Ascending aorta (tissue), 2 donors: ENCODE measurements around the gene CACNA1E. TPM values are rescaled to one million over a fixed set of nuclear protein-coding genes. Genes with fewer than 3 reads are reported as not detected.

Experiments
- DNase-seq, 2 donors: peaks; one replicate each; pipeline ENCODE4 v3.0.0-alpha.2; 2019; ENCODE audit warnings: low spot score in 2 of 2
- H3K27ac ChIP-seq, 2 donors: fragments of 200-600 bp; sonication (generic); one replicate each; pipeline ENCODE4 v1.5.1; 2016 to 2017; ENCODE audit warnings: mild to moderate bottlenecking in 1 of 2
- H3K27me3 ChIP-seq: fragments of 200-600 bp; sonication (generic); one replicate; pipeline ENCODE4 v1.5.1; 2017
- H3K36me3 ChIP-seq, 2 donors: fragments of 200-600 bp; sonication (generic); one replicate each; pipeline ENCODE4 v1.5.1; 2016
- H3K4me1 ChIP-seq, 2 donors: fragments of 200-600 bp; sonication (generic); one replicate each; pipeline ENCODE4 v1.5.1; 2016 to 2017; ENCODE audit warnings: mild to moderate bottlenecking in 1 of 2
- H3K4me3 ChIP-seq, 2 donors: fragments of 200-600 bp; sonication (generic); one replicate each; pipeline ENCODE4 v1.5.1; 2016 to 2017; ENCODE audit warnings: mild to moderate bottlenecking in 1 of 2
- H3K9me3 ChIP-seq, 2 donors: fragments of 200-600 bp; sonication (generic); one replicate each; pipeline ENCODE4 v1.5.1; 2016
- CTCF ChIP-seq, 3 experiments: fragments of 200-600 bp in 2 of 3; fragments of 450-650 bp in 1 of 3; sonication (generic) in 2 of 3; IDR thresholded peaks; one replicate each; pipeline ENCODE4 v1.5.1; 2016 to 2019; ENCODE audit warnings: antibody characterized with exemption in 3 of 3, mild to moderate bottlenecking in 1 of 3, moderate library complexity in 1 of 3
- intact Hi-C: fragments of 100-400 bp; cut with DNase I; formaldehyde crosslinking; loops from one replicate; pipeline ENCODE4 v1.15.1; 2023
- total RNA-seq: library from RNA; depleted of rRNA; stranded (reverse); fragments of >200 nt; gene quantifications from one replicate; pipeline ENCODE4 v1.1.0, GENCODE V29; 2016

Gene CACNA1E
- total RNA-seq, 1 donor from 2014 or later, result not detected

GRCh38 chr1:181476581-181476980 is 6.7 kb upstream of the CACNA1E start:
- H3K4me1 ChIP-seq, result no peaks in the 10 kb centered on the region
- H3K4me3 ChIP-seq, result no peak overlapping the region
- no peak overlapping the region for H3K27ac ChIP-seq
- no peaks in the 10 kb centered on the region for H3K9me3 ChIP-seq
- H3K36me3 ChIP-seq, result no peaks in the 10 kb centered on the region
- no peak for TF ChIP-seq CTCF (IDR thresholded peaks at IDR 0.05)
- DNase-seq, result no peak
- intact Hi-C loops, result loop anchor here (10.0 kb wide), 2 partner anchors 578 to 608 kb away; no protein-coding TSS in a partner anchor
- H3K27me3 ChIP-seq, result no peaks in the 10 kb centered on the region

- DNase-seq, result no peak
- TF ChIP-seq CTCF (IDR thresholded peaks at IDR 0.05), result no peak
- Histone ChIP-seq H3K27ac (no peak overlapping the region), H3K27me3 (peaks cover 6% of the 10 kb centered on the region), H3K4me3 (no peak overlapping the region), H3K9me3 (no peaks in the 10 kb centered on the region), H3K4me1 (no peaks in the 10 kb centered on the region), H3K36me3 (no peaks in the 10 kb centered on the region)
- intact Hi-C loops, result loop anchor here (10.0 kb wide), 2 partner anchors 576 to 606 kb away; no protein-coding TSS in a partner anchor
Observed at GRCh38 chr1:181478306-181478705, 5.0 kb upstream of the CACNA1E start.

GRCh38 chr1:181479137-181479745 is 4.1 kb upstream of the CACNA1E start:
- H3K36me3 ChIP-seq, result no peaks in the 10 kb centered on the region
- H3K9me3 ChIP-seq, result no peaks in the 10 kb centered on the region
- no peak overlapping the region for H3K4me3 ChIP-seq
- no peaks in the 10 kb centered on the region for H3K4me1 ChIP-seq
- H3K27ac ChIP-seq, result no peak overlapping the region
- TF ChIP-seq CTCF (IDR thresholded peaks at IDR 0.05), result peak; percentile 27 to 49 (median 40)
- intact Hi-C loops, result loop anchor here (10.0 kb wide), 2 partner anchors 576 to 606 kb away; no protein-coding TSS in a partner anchor
- H3K27me3 ChIP-seq, result peaks cover 6% of the 10 kb centered on the region
- no peak for DNase-seq

GRCh38 chr1:181482001-181482430 is 1.3 kb upstream of the CACNA1E start:
- Histone ChIP-seq H3K4me3 (peak overlapping the region in 1 of 2 donors; percentile 39), H3K4me1 (no peaks in the 10 kb centered on the region), H3K9me3 (no peaks in the 10 kb centered on the region), H3K27me3 (peaks cover 13% of the 10 kb centered on the region), H3K36me3 (no peaks in the 10 kb centered on the region), H3K27ac (no peak overlapping the region)
- TF ChIP-seq CTCF (IDR thresholded peaks at IDR 0.05), result no peak
- DNase-seq, result no peak
- intact Hi-C loops, result no loop called here

GRCh38 chr1:181482521-181483284 is 614 bp upstream of the CACNA1E start:
- no peaks in the 10 kb centered on the region for H3K36me3 ChIP-seq
- no peaks in the 10 kb centered on the region for H3K4me1 ChIP-seq
- intact Hi-C loops, result no loop called here
- H3K9me3 ChIP-seq, result no peaks in the 10 kb centered on the region
- DNase-seq, result no peak
- no peak for TF ChIP-seq CTCF (IDR thresholded peaks at IDR 0.05)
- H3K27ac ChIP-seq, result no peak overlapping the region
- H3K4me3 ChIP-seq, result peak overlapping the region in 1 of 2 donors; percentile 39
- peaks cover 13% of the 10 kb centered on the region for H3K27me3 ChIP-seq
